Endothelial cell (in vitro differentiated cells): ENCODE measurements around the gene ARVCF. TPM values are rescaled to one million over a fixed set of nuclear protein-coding genes. Genes with fewer than 3 reads are reported as not detected.
A peak's percentile ranks its signal among the peaks of the same experiment; 100 is the strongest.

Source experiments
- DNase-seq: peaks from one replicate; pipeline ENCODE4 v3.0.0; 2021; ENCODE audit warnings: low spot score
- H3K27ac Mint-ChIP-seq: one replicate; pipeline ENCODE4 v1.8.0; 2021; ENCODE audit warnings: mixed read lengths, inconsistent platforms; ENCODE audit not compliant: unreplicated experiment
- H3K27me3 Mint-ChIP-seq: one replicate; pipeline ENCODE4 v1.8.0; 2021; ENCODE audit warnings: mild to moderate bottlenecking, moderate library complexity, mixed read lengths, inconsistent platforms; ENCODE audit not compliant: unreplicated experiment
- H3K36me3 Mint-ChIP-seq: one replicate; pipeline ENCODE4 v1.8.0; 2021; ENCODE audit warnings: mild to moderate bottlenecking, low read depth, mixed read lengths, inconsistent platforms; ENCODE audit not compliant: unreplicated experiment
- H3K4me1 Mint-ChIP-seq: one replicate; pipeline ENCODE4 v1.8.0; 2021; ENCODE audit warnings: mild to moderate bottlenecking, mixed read lengths, inconsistent platforms; ENCODE audit not compliant: unreplicated experiment
- H3K4me3 Mint-ChIP-seq: one replicate; pipeline ENCODE4 v1.8.0; 2021; ENCODE audit warnings: mild to moderate bottlenecking, mixed read lengths, inconsistent platforms; ENCODE audit not compliant: unreplicated experiment
- H3K9me3 Mint-ChIP-seq: one replicate; pipeline ENCODE4 v1.8.0; 2021; ENCODE audit warnings: mixed read lengths, inconsistent platforms; ENCODE audit not compliant: unreplicated experiment
- CTCF ChIP-seq: fragments of 200-600 bp; sonication (generic); IDR thresholded peaks from one replicate; pipeline ENCODE4 v1.5.0; 2021; ENCODE audit warnings: antibody characterized with exemption; ENCODE audit not compliant: unreplicated experiment
- total RNA-seq: library from RNA; stranded (reverse); fragmentation: NEBNext Ultra II Directional; extraction: Animal tissue kit (Norgen Biotek cat#: 25700); gene quantifications from one replicate; pipeline ENCODE4 v1.2.1, GENCODE V29; 2021; ENCODE audit not compliant: unreplicated experiment

The ARVCF gene
- total RNA-seq, 1 donor from 2014 or later = 67.3 TPM

DNA sequence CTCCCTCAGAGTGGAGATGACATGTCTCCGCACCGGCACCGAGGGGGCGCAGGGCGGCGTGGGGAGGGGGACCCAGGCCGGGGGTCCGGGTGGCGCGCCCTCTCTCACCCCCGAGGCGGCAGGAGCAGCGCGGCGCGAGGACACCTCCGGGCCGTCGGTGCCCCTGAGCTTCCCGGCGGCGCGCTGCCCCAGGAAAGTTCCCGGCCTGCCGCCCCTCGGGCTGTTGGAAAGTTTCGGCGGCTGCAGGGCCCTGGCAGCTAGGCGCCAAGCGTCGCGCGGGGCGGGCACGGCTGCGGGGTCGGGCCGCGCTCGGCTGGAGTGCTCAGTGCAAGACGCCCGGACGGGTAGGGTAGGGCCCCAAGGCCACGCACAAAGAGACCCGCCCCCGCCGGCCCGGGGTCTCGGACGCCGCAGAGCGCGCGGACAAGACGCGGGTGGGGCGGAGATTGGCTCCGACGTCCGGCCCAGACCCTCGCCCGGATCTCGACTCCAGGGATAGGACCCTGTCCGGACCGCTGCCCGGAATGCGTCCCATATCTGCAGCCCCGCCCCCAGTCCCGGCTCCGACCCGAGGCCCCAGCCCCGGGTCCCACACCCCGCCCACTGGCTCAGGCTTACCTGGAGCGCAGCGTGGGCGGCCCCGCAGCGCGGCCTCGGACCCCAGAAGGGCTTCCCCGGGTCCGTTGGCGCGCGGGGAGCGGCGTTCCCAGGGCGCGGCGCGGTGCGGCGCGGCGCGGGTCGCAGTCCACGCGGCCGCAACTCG lies 471 bp downstream of the ARVCF start:
- Mint-ChIP-seq H3K4me3 (no peak overlapping the region), H3K36me3 (no peaks in the 10 kb centered on the region), H3K27ac (no peak overlapping the region), H3K9me3 (no peaks in the 10 kb centered on the region), H3K4me1 (peaks cover 5% of the 10 kb centered on the region), H3K27me3 (peaks cover 12% of the 10 kb centered on the region)
- TF ChIP-seq CTCF = no peak
- DNase-seq = peak; percentile 33

- Mint-ChIP-seq H3K9me3 (no peaks in the 10 kb centered on the region), H3K4me3 (peak overlapping the region; percentile 81), H3K27ac (no peak overlapping the region), H3K36me3 (no peaks in the 10 kb centered on the region), H3K27me3 (peaks cover 11% of the 10 kb centered on the region), H3K4me1 (peaks cover 2% of the 10 kb centered on the region)
- TF ChIP-seq CTCF = no peak
- DNase-seq = no peak
Measured at GRCh38 chr22:20015187-20015625, 1.4 kb downstream of the ARVCF start.

DNA sequence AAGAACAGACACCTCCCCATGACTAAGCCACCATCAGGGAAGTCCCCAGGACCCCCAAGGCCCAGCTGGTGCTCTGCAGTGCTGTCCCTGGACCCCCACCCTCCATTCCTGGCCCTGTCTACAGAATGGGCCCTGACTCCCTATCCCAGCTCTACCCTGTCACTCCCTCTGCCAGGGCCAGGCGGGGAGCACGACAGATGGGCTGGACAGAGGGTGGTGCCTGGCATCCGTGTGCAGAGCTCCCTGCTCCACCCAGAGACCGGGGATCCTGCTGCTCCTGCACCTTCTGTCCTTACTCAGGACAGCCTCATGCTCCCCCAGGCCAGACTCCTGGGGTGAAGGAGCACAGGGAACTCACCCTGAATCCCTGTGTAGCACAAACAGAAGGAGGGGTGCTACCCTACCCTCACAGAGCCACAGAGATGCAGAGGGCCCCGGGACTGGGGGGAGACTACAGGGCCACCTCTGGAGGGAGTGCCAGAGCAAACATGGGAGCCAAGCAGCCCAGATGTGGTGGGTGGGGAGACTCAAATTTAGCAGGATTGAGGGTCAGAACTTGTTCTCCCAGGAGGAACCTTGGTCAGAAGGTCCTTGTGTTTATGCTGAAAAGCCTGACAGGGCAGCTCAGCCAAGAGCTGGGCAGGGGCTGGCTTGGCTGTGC lies 2.0 kb downstream of the ARVCF start:
- no peak overlapping the region for H3K27ac Mint-ChIP-seq
- H3K27me3 Mint-ChIP-seq = peaks cover 10% of the 10 kb centered on the region
- no peaks in the 10 kb centered on the region for H3K9me3 Mint-ChIP-seq
- H3K4me1 Mint-ChIP-seq = peaks cover 2% of the 10 kb centered on the region
- TF ChIP-seq CTCF = no peak
- H3K4me3 Mint-ChIP-seq = no peak overlapping the region
- H3K36me3 Mint-ChIP-seq = no peaks in the 10 kb centered on the region
- DNase-seq = no peak

DNA sequence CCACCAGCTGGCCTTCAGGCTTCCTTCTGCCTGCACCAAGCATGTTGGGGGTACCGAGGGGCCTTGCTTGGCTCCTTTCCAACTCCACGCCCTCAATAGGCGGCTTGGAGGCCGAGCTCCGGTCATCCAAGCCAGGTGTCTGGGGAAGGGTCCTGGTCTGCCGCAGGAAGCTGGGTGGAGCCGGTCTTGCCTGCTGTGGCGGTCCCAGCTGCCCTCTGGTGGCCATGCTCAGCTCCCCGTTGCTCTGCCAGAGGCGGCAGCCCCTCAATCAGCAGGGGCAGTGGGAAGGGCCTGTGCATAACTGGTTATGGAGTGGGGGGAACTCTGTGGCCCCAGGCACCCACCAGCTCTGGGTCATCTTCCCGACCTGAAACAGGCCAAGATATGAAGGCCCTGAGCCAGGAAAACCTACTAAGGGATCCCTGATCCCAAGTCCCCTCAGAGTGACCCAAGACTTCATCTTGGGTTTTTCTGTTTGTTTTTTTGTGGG lies 3.2 kb downstream of the ARVCF start:
- peak; percentile 84 for DNase-seq
- no peaks in the 10 kb centered on the region for H3K9me3 Mint-ChIP-seq
- no peak overlapping the region for H3K4me3 Mint-ChIP-seq
- peak; percentile 64 for TF ChIP-seq CTCF
- peaks cover 8% of the 10 kb centered on the region for H3K27me3 Mint-ChIP-seq
- no peak overlapping the region for H3K27ac Mint-ChIP-seq
- peaks cover 2% of the 10 kb centered on the region for H3K4me1 Mint-ChIP-seq
- H3K36me3 Mint-ChIP-seq = no peaks in the 10 kb centered on the region
